ENCODE data around the gene CBR1. TPM values are rescaled to one million over a fixed set of nuclear protein-coding genes. Genes with fewer than 3 reads are reported as not detected.

CBR1 gene
- total RNA-seq, 1 experiment from 2014 or later = 27.8 TPM

GRCh38 chr21:36093512-36093911 lies 23.7 kb downstream of the CBR1 start:
- Histone ChIP-seq H3K36me3 (ENCODE audit: control insufficient read depth, insufficient read depth, low read length) (no peaks in the 10 kb centered on the region), H3K27ac (ENCODE audit: low read length) (no peak overlapping the region), H3K27me3 (ENCODE audit: control insufficient read depth, insufficient read depth, low read length) (no peaks in the 10 kb centered on the region), H3K9me3 (ENCODE audit: control insufficient read depth, insufficient read depth, low read depth, low read length) (0 out of 2 replicates have a peak, but pooled peaks cover 7% of the 10 kb centered on the region), H3K4me1 (ENCODE audit: control insufficient read depth, insufficient read depth, low read length) (no peaks in the 10 kb centered on the region), H3K4me3 (ENCODE audit: low read depth in 2 of 2, low read length in 2 of 2) (no peak overlapping the region)
- DNase-seq (ENCODE audit: low read depth, low spot score) (no peak), ATAC-seq (no peak)
- in situ Hi-C loops (cut with HindIII; ENCODE audit: low pct_unique_long_range_greater_than_20kb, low sequenced_read_pairs) (no loop called here), intact Hi-C loops (cut with micrococcal nuclease; ENCODE audit: unreplicated experiment) (no loop called here)
- ChIA-PET CTCF (no interaction called here), POLR2A (no interaction called here)
- no TSS peak for BruUV-seq (replicated peaks)
- TF ChIP-seq POLR2AphosphoS5 (IDR thresholded peaks at IDR 0.05; ENCODE audit: low read depth, low read length) = no peak
- TF ChIP-seq, protein P1, sequence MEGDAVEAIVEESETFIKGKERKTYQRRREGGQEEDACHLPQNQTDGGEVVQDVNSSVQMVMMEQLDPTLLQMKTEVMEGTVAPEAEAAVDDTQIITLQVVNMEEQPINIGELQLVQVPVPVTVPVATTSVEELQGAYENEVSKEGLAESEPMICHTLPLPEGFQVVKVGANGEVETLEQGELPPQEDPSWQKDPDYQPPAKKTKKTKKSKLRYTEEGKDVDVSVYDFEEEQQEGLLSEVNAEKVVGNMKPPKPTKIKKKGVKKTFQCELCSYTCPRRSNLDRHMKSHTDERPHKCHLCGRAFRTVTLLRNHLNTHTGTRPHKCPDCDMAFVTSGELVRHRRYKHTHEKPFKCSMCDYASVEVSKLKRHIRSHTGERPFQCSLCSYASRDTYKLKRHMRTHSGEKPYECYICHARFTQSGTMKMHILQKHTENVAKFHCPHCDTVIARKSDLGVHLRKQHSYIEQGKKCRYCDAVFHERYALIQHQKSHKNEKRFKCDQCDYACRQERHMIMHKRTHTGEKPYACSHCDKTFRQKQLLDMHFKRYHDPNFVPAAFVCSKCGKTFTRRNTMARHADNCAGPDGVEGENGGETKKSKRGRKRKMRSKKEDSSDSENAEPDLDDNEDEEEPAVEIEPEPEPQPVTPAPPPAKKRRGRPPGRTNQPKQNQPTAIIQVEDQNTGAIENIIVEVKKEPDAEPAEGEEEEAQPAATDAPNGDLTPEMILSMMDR (IDR thresholded peaks at IDR 0.05) = no peak
- no peak for TF ChIP-seq REST (IDR thresholded peaks at IDR 0.05; ENCODE audit: insufficient read depth in 1 of 2, low read depth in 2 of 2, low read length in 1 of 2)
- TF ChIP-seq SIN3A (IDR thresholded peaks at IDR 0.05; ENCODE audit: borderline replicate concordance, insufficient read depth, low read depth, low read length) = no peak

- POLR2A ChIA-PET = no interaction called here
- in situ Hi-C loops (cut with HindIII; ENCODE audit: low pct_unique_long_range_greater_than_20kb, low sequenced_read_pairs) = no loop called here
- DNase-seq (ENCODE audit: low read depth, low spot score) = no peak
- no peak overlapping the region for H3K27ac ChIP-seq (ENCODE audit: low read length)
- BruUV-seq (replicated peaks) = no TSS peak
- ATAC-seq = no peak
- H3K27me3 ChIP-seq (ENCODE audit: control insufficient read depth, insufficient read depth, low read length) = no peaks in the 10 kb centered on the region
- TF ChIP-seq SIN3A (IDR thresholded peaks at IDR 0.05; ENCODE audit: borderline replicate concordance, insufficient read depth, low read depth, low read length) (no peak), POLR2AphosphoS5 (IDR thresholded peaks at IDR 0.05; ENCODE audit: low read depth, low read length) (no peak), REST (IDR thresholded peaks at IDR 0.05; ENCODE audit: insufficient read depth in 1 of 2, low read depth in 2 of 2, low read length in 1 of 2) (no peak), TCF7L2 (IDR thresholded peaks at IDR 0.05; ENCODE audit: low read depth, low read length) (no peak)
- TF ChIP-seq, protein P1 (IDR thresholded peaks at IDR 0.05) = no peak
- 0 out of 2 replicates have a peak, but pooled peaks cover 7% of the 10 kb centered on the region for H3K9me3 ChIP-seq (ENCODE audit: control insufficient read depth, insufficient read depth, low read depth, low read length)
- no peaks in the 10 kb centered on the region for H3K4me1 ChIP-seq (ENCODE audit: control insufficient read depth, insufficient read depth, low read length)
- no peaks in the 10 kb centered on the region for H3K36me3 ChIP-seq (ENCODE audit: control insufficient read depth, insufficient read depth, low read length)
- intact Hi-C loops (cut with micrococcal nuclease; ENCODE audit: unreplicated experiment) = no loop called here
- H3K4me3 ChIP-seq (ENCODE audit: low read depth in 2 of 2, low read length in 2 of 2) = no peak overlapping the region
- CTCF ChIA-PET = interaction anchor here (0.7 kb wide), 1 partner anchor 1045 kb away, joined by 4 read pairs; no protein-coding TSS in a partner anchor
These were observed 26.8 kb downstream of the CBR1 start for GRCh38 chr21:36096398-36097290.

Measured in Panc1 (cell line).